ENCODE results near the gene NSUN7.
A peak's percentile ranks its signal among the peaks of the same experiment; 100 is the strongest.
"Not testable (repeated sequence)": the region's sequence is repeated elsewhere in the genome, so short reads cannot be mapped to it uniquely, and the experiment has no call there.

Gene NSUN7

GRCh38 chr4:40749717-40750460 lies at the start of gene NSUN7:
TSS of gene NSUN7 (plus strand) at chr4:40749955. CDS start at chr4:40750694, 739 bp downstream.
- peak; percentile 10 for DNase-seq

GRCh38 chr4:40702137-40702799 lies 47.5 kb upstream of the NSUN7 start:
- DNase-seq: no peak

DNA sequence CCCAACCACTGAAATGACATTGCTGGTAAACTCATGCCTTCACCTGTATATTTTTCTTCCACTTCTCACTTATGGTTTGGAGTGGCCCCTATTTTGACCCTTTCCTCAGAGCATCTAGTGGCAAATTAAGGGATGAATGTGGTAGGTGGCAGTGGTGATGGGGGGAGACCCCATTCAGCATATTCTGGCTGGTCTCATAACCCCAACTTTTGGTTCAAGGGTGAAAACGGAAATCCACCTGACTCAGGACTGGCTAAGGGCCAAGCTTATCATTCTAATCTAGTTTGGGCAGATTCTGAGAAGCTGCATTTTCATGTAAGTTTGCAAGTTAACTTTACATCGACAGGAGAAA lies 47.0 kb upstream of the NSUN7 start:
- DNase-seq: no peak

GRCh38 chr4:40704073-40704472 lies 45.7 kb upstream of the NSUN7 start:
- DNase-seq: no peak

GRCh38 chr4:40710484-40711254 lies 39.1 kb upstream of the NSUN7 start:
- no peak for DNase-seq

DNA sequence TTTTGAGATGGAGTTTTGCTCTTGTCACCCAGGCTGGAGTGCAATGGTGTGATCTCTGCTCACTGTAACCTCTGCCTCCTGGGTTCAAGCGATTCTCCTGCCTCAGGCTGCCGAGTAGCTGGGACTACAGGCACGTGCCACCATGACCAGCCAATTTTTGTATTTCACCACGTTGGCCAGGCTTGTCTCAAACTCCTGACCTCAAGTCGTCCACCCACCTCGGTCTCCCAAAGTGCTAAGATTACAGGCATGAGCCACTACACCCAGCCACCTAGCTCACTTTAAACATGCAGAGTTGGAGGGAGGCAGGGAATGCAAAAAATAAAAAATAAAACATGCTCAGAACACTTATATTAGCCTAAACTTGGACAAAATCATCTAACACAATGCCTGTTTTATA lies 36.8 kb upstream of the NSUN7 start:
- not testable (repeated sequence) for DNase-seq

DNA sequence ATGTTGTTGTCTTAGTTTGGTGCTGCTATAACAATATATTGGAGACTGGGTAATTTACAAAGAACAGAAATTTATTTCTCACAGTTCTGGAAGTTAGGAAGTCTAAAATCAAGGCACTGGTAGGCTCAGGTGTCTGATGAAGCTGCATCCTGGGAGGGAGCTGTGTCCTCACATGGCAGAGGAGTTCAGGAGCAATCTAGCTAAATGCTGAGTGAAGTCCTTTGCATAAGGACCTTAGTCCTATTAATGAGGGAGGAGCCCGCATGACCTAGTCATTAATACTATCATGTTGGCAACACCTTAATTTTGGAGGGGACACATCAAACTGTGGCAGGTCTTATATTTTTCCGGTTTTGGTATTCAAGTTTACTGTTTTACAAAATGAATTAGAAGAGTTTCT lies 36.0 kb upstream of the NSUN7 start:
- DNase-seq: no peak

- no peak for DNase-seq
These were observed 31.2 kb upstream of the NSUN7 start for GRCh38 chr4:40718586-40718985.

DNA sequence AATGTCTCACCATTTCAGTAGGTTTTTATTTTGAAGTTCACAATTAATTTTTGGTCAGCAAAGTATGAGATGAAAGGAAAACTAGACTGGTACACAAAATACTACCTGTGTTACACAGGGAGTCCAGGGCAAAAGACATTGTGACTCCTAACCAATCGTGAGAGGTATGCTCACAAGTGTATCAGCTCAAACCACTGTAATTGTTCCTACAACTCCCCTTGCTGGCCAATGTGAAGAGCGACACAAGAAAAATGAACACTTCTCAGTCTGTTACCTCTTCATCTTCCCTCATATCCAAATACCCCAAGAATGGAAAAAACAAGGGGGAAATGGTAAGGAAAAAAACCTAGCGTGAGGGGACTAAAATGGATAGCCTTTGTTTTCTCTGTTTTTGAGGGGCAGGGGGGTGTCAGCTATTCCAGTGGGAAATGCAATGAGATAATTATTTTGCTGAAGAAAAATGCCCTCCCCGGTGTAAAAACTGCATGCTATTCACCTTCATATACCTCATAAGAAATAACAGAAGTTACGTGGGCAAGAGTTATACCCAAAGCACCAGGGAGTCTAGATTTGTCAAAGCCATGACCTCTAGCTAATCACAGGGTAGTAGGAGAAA lies 30.6 kb upstream of the NSUN7 start:
- DNase-seq: peak; percentile 40

GRCh38 chr4:40720351-40720750 lies 29.4 kb upstream of the NSUN7 start:
- DNase-seq: no peak

GRCh38 chr4:40720916-40721315 lies 28.8 kb upstream of the NSUN7 start:
- no peak for DNase-seq

DNA sequence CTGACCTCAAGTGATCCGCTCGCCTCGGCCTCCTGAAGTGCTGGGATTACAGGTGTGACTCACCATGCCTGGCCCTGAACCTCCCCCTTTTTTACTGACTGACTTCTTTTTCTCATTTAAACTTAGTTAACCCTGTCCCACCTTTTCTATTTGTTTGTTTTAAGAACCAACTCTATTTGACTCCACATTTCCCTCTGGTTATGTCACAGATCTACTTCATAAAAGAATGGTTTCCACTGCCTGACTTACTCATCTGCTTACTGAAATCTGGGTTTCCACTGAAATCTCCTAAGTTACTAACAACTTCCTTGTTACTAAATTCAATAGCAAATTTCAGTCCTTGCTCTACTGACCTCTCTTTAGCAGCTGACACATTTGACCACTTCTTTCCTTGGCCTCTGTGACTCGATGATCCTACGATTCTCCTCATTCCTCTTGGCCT lies 28.0 kb upstream of the NSUN7 start:
- DNase-seq: no peak

DNA sequence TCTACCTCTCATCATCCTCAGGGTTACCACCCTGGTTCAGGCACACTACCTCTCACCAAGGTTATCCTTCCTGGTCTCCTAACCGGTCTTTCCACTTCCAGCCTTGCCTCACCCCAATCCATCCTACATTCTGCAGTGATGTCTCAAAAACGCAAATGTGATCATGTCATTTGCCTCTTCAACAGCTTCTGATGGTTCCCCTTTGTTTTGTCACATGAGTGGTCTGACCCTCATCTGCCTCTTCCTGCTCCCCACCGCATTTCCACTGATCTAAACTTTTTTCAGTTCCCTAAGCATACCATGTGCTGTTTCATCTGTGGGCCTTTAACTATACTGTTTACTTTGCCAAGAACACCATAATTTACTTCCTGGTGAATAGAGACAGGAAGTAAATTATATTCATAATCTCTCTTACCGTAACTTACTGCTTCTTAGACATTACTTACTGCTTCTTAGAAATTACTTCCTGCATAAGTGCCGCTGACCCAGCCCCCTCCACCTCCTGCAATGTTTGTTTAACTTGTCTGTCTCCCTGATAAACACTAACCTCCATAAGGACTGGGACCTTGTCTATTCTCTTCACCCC lies 27.1 kb upstream of the NSUN7 start:
- no peak for DNase-seq

GRCh38 chr4:40723728-40724127 lies 26.0 kb upstream of the NSUN7 start:
- no peak for DNase-seq

GRCh38 chr4:40728333-40728732 lies 21.4 kb upstream of the NSUN7 start:
- DNase-seq: no peak

DNA sequence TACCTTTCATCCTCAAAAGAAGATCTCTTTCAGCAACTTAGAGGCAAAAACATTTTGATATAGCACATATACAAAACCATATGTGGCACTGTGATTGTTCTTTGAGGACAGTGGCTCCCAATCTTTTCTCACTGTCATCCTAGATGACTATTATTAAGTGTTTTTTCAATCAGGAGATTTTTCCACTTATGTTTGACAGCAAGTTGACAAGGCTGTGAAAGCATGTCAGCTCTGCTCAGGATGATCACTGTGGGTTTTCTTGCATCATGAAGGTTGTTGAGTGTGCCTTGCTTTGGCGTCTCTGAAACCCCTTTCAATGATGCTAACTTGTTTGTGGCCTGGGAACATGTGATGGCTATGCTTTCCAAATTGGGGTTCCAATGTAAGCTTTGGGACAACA lies 20.2 kb upstream of the NSUN7 start:
- no peak for DNase-seq

DNA sequence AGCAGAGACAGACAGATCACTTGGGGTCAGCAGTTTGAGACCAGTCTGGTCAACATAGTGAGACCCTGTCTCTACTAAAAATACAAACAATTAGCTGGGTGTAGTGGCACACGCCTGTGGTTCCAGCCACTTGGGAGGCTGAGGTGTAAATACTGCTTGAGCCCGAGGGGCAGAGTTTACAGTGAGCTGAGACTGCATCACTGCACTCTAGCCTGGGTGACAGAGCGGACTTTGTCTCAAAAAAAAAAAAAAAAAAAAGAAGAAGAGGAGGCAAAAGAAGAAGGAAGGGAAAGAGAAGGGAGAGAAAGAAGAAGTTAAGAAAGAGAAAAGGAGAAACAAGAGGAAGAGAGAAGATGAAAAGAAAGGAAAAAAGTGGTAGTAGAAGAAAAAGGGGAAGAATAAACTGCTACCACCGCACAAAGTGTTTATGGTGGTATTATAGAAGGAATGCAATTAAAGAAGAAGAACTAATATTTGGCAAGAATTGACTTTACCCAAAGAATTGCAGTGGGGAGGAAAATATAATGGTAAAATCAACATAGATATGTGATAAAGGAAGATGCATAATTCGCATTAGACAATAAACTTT lies 19.6 kb upstream of the NSUN7 start:
- DNase-seq: no peak

- DNase-seq: no peak
These were observed 18.4 kb upstream of the NSUN7 start for GRCh38 chr4:40731361-40731760.

GRCh38 chr4:40731792-40732245 lies 17.9 kb upstream of the NSUN7 start:
- DNase-seq: peak; percentile 35

DNA sequence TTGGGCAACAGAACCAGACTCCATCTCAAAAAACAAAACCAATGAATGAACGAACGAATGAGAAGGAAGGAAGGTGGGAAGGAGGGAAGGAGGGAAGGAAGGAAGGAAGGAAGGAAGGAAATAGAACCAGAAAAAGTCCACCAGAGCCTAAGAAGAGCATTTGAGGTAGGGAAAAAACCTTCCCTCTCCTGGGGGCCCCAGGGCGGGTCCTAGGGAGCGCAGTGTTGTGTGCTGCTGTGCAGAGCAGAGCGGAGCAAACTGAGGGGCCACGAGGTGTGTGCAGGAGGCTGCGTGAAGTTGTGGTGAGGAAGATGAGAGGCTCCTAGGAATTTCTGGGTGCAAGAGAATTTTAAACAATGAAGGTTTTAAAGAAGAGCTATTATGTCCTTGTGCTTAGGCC lies 16.0 kb upstream of the NSUN7 start:
- no peak for DNase-seq

GRCh38 chr4:40734497-40734896 lies 15.3 kb upstream of the NSUN7 start:
- DNase-seq: no peak

GRCh38 chr4:40736910-40737309 lies 12.8 kb upstream of the NSUN7 start:
- peak; percentile 4 for DNase-seq

- no peak for DNase-seq
These were observed 11.9 kb upstream of the NSUN7 start for GRCh38 chr4:40737879-40738278.
